Stomach (tissue), 4 donors: ENCODE results near the gene ALDH18A1.

Experiments used
- EP300 ChIP-seq: sonication (generic); formaldehyde crosslinking; IDR thresholded peaks from one replicate; pipeline ENCODE4 v1.6.1; 2017; ENCODE audit warnings: antibody characterized with exemption
- POLR2A ChIP-seq, 4 donors: fragments of 450-650 bp; IDR thresholded peaks; one replicate each; pipeline ENCODE4 v1.6.1; 2016; ENCODE audit warnings: antibody characterized with exemption in 4 of 4, control low read depth in 2 of 4, mild to moderate bottlenecking in 1 of 4, moderate library complexity in 1 of 4

DNA sequence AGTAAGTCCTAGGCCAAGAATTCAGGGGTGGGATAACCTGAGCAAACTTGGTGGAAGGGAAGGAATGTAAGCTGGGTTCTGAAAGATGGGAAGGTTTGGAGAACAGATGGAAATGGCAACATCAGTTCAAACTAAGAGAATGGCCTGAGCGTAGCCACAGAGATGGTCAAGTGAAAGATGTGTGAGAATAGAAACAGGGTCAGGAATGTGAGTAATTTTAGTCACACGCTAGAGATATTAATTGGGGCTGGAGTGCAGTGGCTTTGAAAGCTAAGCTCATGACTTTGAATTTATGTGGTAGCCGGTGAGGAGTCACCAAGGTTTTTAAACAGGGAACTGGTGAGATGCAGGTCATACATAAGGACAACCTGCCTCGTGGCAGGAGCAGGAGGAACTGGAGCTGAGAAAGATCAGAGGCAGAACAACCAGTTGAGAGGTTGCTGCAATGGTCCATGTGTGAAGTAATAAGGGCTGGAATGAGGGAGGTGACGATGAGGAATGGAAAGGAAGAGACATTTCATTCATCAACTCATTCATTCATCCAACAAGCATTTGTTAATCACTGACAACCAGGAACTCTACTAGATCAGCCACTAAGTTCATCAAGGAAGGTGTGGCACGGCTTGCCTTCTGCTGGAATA, 82.4 kb downstream of the ALDH18A1 start:
- no peak for TF ChIP-seq EP300
- TF ChIP-seq POLR2A (IDR thresholded peaks at IDR 0.05): no peak
